NT2/D1 (cell line): Measurements from ENCODE around the gene SLCO2B1.

Experiments
- DNase-seq: peaks from one replicate; pipeline ENCODE4 v3.0.0-alpha.2; 2011; ENCODE audit warnings: low read depth, low spot score
- H3K27me3 ChIP-seq: 2 replicates; pipeline ENCODE4 v1.6.0; 2011; ENCODE audit warnings: mild to moderate bottlenecking; ENCODE audit not compliant: insufficient read length, insufficient read depth
- H3K36me3 ChIP-seq: 2 replicates; pipeline ENCODE4 v1.6.1; 2011; ENCODE audit warnings: mild to moderate bottlenecking, low read length, mixed read lengths; ENCODE audit not compliant: insufficient read depth, insufficient read length
- H3K4me1 ChIP-seq: 2 replicates; pipeline ENCODE4 v1.5.1; 2011; ENCODE audit not compliant: insufficient read depth, insufficient read length
- H3K4me3 ChIP-seq: 2 replicates; pipeline ENCODE4 v1.5.1; 2011; ENCODE audit warnings: low read depth; ENCODE audit not compliant: insufficient read length
- H3K9ac ChIP-seq: 2 replicates; pipeline ENCODE4 v1.6.0; 2011; ENCODE audit warnings: low read depth; ENCODE audit not compliant: insufficient read length
- H3K9me3 ChIP-seq: 2 replicates; pipeline ENCODE4 v1.5.1; 2011; ENCODE audit warnings: mild to moderate bottlenecking, low read length; ENCODE audit not compliant: insufficient read depth
- SUZ12 ChIP-seq: IDR thresholded peaks from 2 replicates; pipeline ENCODE4 v1.6.1; 2011; ENCODE audit not compliant: insufficient read length, insufficient read depth; ENCODE audit errors: extremely low read depth
- YY1 ChIP-seq: IDR thresholded peaks from 2 replicates; pipeline ENCODE4 v1.6.1; 2011; ENCODE audit not compliant: insufficient read length, insufficient read depth
- ZNF274 ChIP-seq: IDR thresholded peaks from 2 replicates; pipeline ENCODE4 v1.6.1; 2011; ENCODE audit warnings: mild to moderate bottlenecking, low read depth, low read length

Gene SLCO2B1

GRCh38 chr11:75166791-75167190 lies 15.9 kb downstream of the SLCO2B1 start:
- peaks cover 12% of the 10 kb centered on the region for H3K4me1 ChIP-seq
- DNase-seq, result no peak

GRCh38 chr11:75167617-75168016 lies 16.7 kb downstream of the SLCO2B1 start:
- Histone ChIP-seq H3K4me1 (peaks cover 12% of the 10 kb centered on the region), H3K36me3 (no peaks in the 10 kb centered on the region), H3K4me3 (no peak overlapping the region), H3K9ac (no peak overlapping the region), H3K27me3 (no peaks in the 10 kb centered on the region), H3K9me3 (no peaks in the 10 kb centered on the region)
- DNase-seq, result no peak
- TF ChIP-seq SUZ12 (no peak), ZNF274 (no peak), YY1 (no peak)

More at GRCh38 chr11:75166791-75167190, 15.9 kb downstream of the SLCO2B1 start:
- TF ChIP-seq SUZ12 (no peak), ZNF274 (no peak), YY1 (no peak)
- H3K27me3 ChIP-seq, result no peaks in the 10 kb centered on the region
- H3K9me3 ChIP-seq, result no peaks in the 10 kb centered on the region
- no peak overlapping the region for H3K9ac ChIP-seq
- H3K36me3 ChIP-seq, result no peaks in the 10 kb centered on the region
- no peak overlapping the region for H3K4me3 ChIP-seq

- Histone ChIP-seq H3K36me3 (no peaks in the 10 kb centered on the region), H3K4me3 (no peak overlapping the region), H3K9ac (no peak overlapping the region), H3K4me1 (peaks cover 5% of the 10 kb centered on the region), H3K9me3 (no peaks in the 10 kb centered on the region), H3K27me3 (no peaks in the 10 kb centered on the region)
- DNase-seq, result no peak
- TF ChIP-seq SUZ12, result no peak
- no peak for TF ChIP-seq ZNF274
- no peak for TF ChIP-seq YY1
Observed at GRCh38 chr11:75169101-75169885, 18.4 kb downstream of the SLCO2B1 start.

- TF ChIP-seq YY1, result no peak
- no peak for TF ChIP-seq SUZ12
- no peak for TF ChIP-seq ZNF274
- DNase-seq, result no peak
- Histone ChIP-seq H3K36me3 (no peaks in the 10 kb centered on the region), H3K9ac (no peak overlapping the region), H3K4me3 (no peak overlapping the region), H3K4me1 (peaks cover 2% of the 10 kb centered on the region), H3K9me3 (no peaks in the 10 kb centered on the region), H3K27me3 (no peaks in the 10 kb centered on the region)
Observed at GRCh38 chr11:75170516-75171201, 19.8 kb downstream of the SLCO2B1 start.

- TF ChIP-seq ZNF274, result no peak
- DNase-seq, result no peak
- H3K9ac ChIP-seq, result no peak overlapping the region
- H3K9me3 ChIP-seq, result no peaks in the 10 kb centered on the region
- no peaks in the 10 kb centered on the region for H3K36me3 ChIP-seq
- no peaks in the 10 kb centered on the region for H3K27me3 ChIP-seq
- H3K4me1 ChIP-seq, result peaks cover 2% of the 10 kb centered on the region
- H3K4me3 ChIP-seq, result no peak overlapping the region
Observed at GRCh38 chr11:75173336-75173735, 22.4 kb downstream of the SLCO2B1 start.

- DNase-seq, result no peak
- Histone ChIP-seq H3K9me3 (no peaks in the 10 kb centered on the region), H3K27me3 (no peaks in the 10 kb centered on the region), H3K4me1 (peaks cover 2% of the 10 kb centered on the region), H3K9ac (no peak overlapping the region), H3K36me3 (no peaks in the 10 kb centered on the region), H3K4me3 (no peak overlapping the region)
- TF ChIP-seq YY1, result no peak
- TF ChIP-seq SUZ12, result no peak
- TF ChIP-seq ZNF274, result no peak
Observed at GRCh38 chr11:75174781-75175370, 24.0 kb downstream of the SLCO2B1 start.

GRCh38 chr11:75182664-75183063 lies 31.8 kb downstream of the SLCO2B1 start:
- H3K36me3 ChIP-seq, result no peaks in the 10 kb centered on the region

More at GRCh38 chr11:75182664-75183063, 31.8 kb downstream of the SLCO2B1 start:
- Histone ChIP-seq H3K4me3 (no peak overlapping the region), H3K4me1 (peaks cover 15% of the 10 kb centered on the region), H3K9ac (no peak overlapping the region), H3K9me3 (no peaks in the 10 kb centered on the region), H3K27me3 (no peaks in the 10 kb centered on the region)
- TF ChIP-seq YY1 (no peak), SUZ12 (no peak), ZNF274 (no peak)
- DNase-seq, result no peak
